ENCODE results near the gene CNFN. TPM values are rescaled to one million over a fixed set of nuclear protein-coding genes. Genes with fewer than 3 reads are reported as not detected.
"Not testable (repeated sequence)": the region's sequence is repeated elsewhere in the genome, so short reads cannot be mapped to it uniquely, and the experiment has no call there.

Gene CNFN
- total RNA-seq, 1 experiment from 2014 or later, result not detected

GRCh38 chr19:42348211-42348610, 41.9 kb downstream of the CNFN start:
- Histone ChIP-seq H3K27me3 (ENCODE audit: low read length) (no peaks in the 10 kb centered on the region), H4K20me1 (ENCODE audit: insufficient read depth, low read depth, low read length) (no peaks in the 10 kb centered on the region), H3K36me3 (ENCODE audit: insufficient read depth, low read length) (0 out of 2 replicates have a peak, but pooled peaks cover 5% of the 10 kb centered on the region), H3K9ac (ENCODE audit: low read length) (no peak overlapping the region), H3K9me2 (replicated peaks; ENCODE audit: insufficient read depth, low read length) (no peaks in the 10 kb centered on the region), H3K4me2 (ENCODE audit: low read depth, low read length, poor library complexity, severe bottlenecking) (no peak overlapping the region), H2AFZ (ENCODE audit: low read length) (no peak overlapping the region), H3K27ac (ENCODE audit: low read length) (no peak overlapping the region), H3K4me1 (ENCODE audit: low read length) (peaks cover 9% of the 10 kb centered on the region), H3K9me3 (ENCODE audit: low read length) (no peaks in the 10 kb centered on the region), H3K79me2 (ENCODE audit: low read length) (no peaks in the 10 kb centered on the region), H3K4me3 (ENCODE audit: low read length) (no peak overlapping the region)
- DNase-seq, result no peak

- no peaks in the 10 kb centered on the region for H3K9me3 ChIP-seq (ENCODE audit: low read length)
- 0 out of 2 replicates have a peak, but pooled peaks cover 5% of the 10 kb centered on the region for H3K36me3 ChIP-seq (ENCODE audit: insufficient read depth, low read length)
- H3K4me2 ChIP-seq (ENCODE audit: low read depth, low read length, poor library complexity, severe bottlenecking), result no peak overlapping the region
- H3K79me2 ChIP-seq (ENCODE audit: low read length), result no peaks in the 10 kb centered on the region
- H4K20me1 ChIP-seq (ENCODE audit: insufficient read depth, low read depth, low read length), result no peaks in the 10 kb centered on the region
- H3K9me2 ChIP-seq (replicated peaks; ENCODE audit: insufficient read depth, low read length), result no peaks in the 10 kb centered on the region
- no peak overlapping the region for H3K4me3 ChIP-seq (ENCODE audit: low read length)
- DNase-seq, result no peak
- H3K4me1 ChIP-seq (ENCODE audit: low read length), result no peaks in the 10 kb centered on the region
- no peaks in the 10 kb centered on the region for H3K27me3 ChIP-seq (ENCODE audit: low read length)
- no peak overlapping the region for H3K27ac ChIP-seq (ENCODE audit: low read length)
- no peak overlapping the region for H2AFZ ChIP-seq (ENCODE audit: low read length)
- H3K9ac ChIP-seq (ENCODE audit: low read length), result no peak overlapping the region
These were observed 44.8 kb downstream of the CNFN start for GRCh38 chr19:42345191-42345812.

- Histone ChIP-seq H3K79me2 (ENCODE audit: low read length) (no peaks in the 10 kb centered on the region), H3K4me1 (ENCODE audit: low read length) (peaks cover 5% of the 10 kb centered on the region), H3K4me2 (ENCODE audit: low read depth, low read length, poor library complexity, severe bottlenecking) (no peak overlapping the region), H3K9ac (ENCODE audit: low read length) (no peak overlapping the region), H3K9me3 (ENCODE audit: low read length) (no peaks in the 10 kb centered on the region), H2AFZ (ENCODE audit: low read length) (no peak overlapping the region), H4K20me1 (ENCODE audit: insufficient read depth, low read depth, low read length) (no peaks in the 10 kb centered on the region), H3K9me2 (replicated peaks; ENCODE audit: insufficient read depth, low read length) (no peaks in the 10 kb centered on the region), H3K36me3 (ENCODE audit: insufficient read depth, low read length) (0 out of 2 replicates have a peak, but pooled peaks cover 5% of the 10 kb centered on the region), H3K4me3 (ENCODE audit: low read length) (no peak overlapping the region), H3K27me3 (ENCODE audit: low read length) (no peaks in the 10 kb centered on the region), H3K27ac (ENCODE audit: low read length) (no peak overlapping the region)
- no peak for DNase-seq
These were observed 45.7 kb downstream of the CNFN start for GRCh38 chr19:42344336-42344893.

- Histone ChIP-seq H3K27me3 (ENCODE audit: low read length) (no peaks in the 10 kb centered on the region), H2AFZ (ENCODE audit: low read length) (no peak overlapping the region), H3K4me1 (ENCODE audit: low read length) (peaks cover 10% of the 10 kb centered on the region), H3K9me3 (ENCODE audit: low read length) (no peaks in the 10 kb centered on the region), H3K9ac (ENCODE audit: low read length) (no peak overlapping the region), H3K4me3 (ENCODE audit: low read length) (no peak overlapping the region), H3K4me2 (ENCODE audit: low read depth, low read length, poor library complexity, severe bottlenecking) (no peak overlapping the region), H3K27ac (ENCODE audit: low read length) (no peak overlapping the region), H3K79me2 (ENCODE audit: low read length) (no peaks in the 10 kb centered on the region), H3K36me3 (ENCODE audit: insufficient read depth, low read length) (0 out of 2 replicates have a peak, but pooled peaks cover 5% of the 10 kb centered on the region), H4K20me1 (ENCODE audit: insufficient read depth, low read depth, low read length) (no peaks in the 10 kb centered on the region), H3K9me2 (replicated peaks; ENCODE audit: insufficient read depth, low read length) (no peaks in the 10 kb centered on the region)
- DNase-seq, result peak; percentile 62
These were observed 46.6 kb downstream of the CNFN start for GRCh38 chr19:42343344-42344110.

GRCh38 chr19:42339922-42340321, 50.2 kb downstream of the CNFN start:
- not testable (repeated sequence) for H3K27me3 ChIP-seq (ENCODE audit: low read length); H3K9ac ChIP-seq (ENCODE audit: low read length); H3K36me3 ChIP-seq (ENCODE audit: insufficient read depth, low read length); H3K79me2 ChIP-seq (ENCODE audit: low read length); H3K4me2 ChIP-seq (ENCODE audit: low read depth, low read length, poor library complexity, severe bottlenecking); H4K20me1 ChIP-seq (ENCODE audit: insufficient read depth, low read depth, low read length); H3K9me3 ChIP-seq (ENCODE audit: low read length); H2AFZ ChIP-seq (ENCODE audit: low read length); H3K9me2 ChIP-seq (replicated peaks; ENCODE audit: insufficient read depth, low read length); H3K4me3 ChIP-seq (ENCODE audit: low read length); DNase-seq
- peak overlapping the region; percentile 41 for H3K27ac ChIP-seq (ENCODE audit: low read length)
- H3K4me1 ChIP-seq (ENCODE audit: low read length), result peaks cover 10% of the 10 kb centered on the region

GRCh38 chr19:42339126-42339860, 50.8 kb downstream of the CNFN start:
- DNase-seq; H4K20me1 ChIP-seq (ENCODE audit: insufficient read depth, low read depth, low read length); H3K9me3 ChIP-seq (ENCODE audit: low read length); H3K9ac ChIP-seq (ENCODE audit: low read length); H3K36me3 ChIP-seq (ENCODE audit: insufficient read depth, low read length); H3K4me3 ChIP-seq (ENCODE audit: low read length); H3K79me2 ChIP-seq (ENCODE audit: low read length); H3K9me2 ChIP-seq (replicated peaks; ENCODE audit: insufficient read depth, low read length); H2AFZ ChIP-seq (ENCODE audit: low read length); H3K27me3 ChIP-seq (ENCODE audit: low read length): not testable (repeated sequence)
- H3K27ac ChIP-seq (ENCODE audit: low read length), result peak overlapping the region; percentile 41
- peaks cover 10% of the 10 kb centered on the region for H3K4me1 ChIP-seq (ENCODE audit: low read length)
- H3K4me2 ChIP-seq (ENCODE audit: low read depth, low read length, poor library complexity, severe bottlenecking), result peak overlapping the region; percentile 18

All from Karpas-422 (cell line).